ENCODE measurements around the gene DYRK3.

DNA sequence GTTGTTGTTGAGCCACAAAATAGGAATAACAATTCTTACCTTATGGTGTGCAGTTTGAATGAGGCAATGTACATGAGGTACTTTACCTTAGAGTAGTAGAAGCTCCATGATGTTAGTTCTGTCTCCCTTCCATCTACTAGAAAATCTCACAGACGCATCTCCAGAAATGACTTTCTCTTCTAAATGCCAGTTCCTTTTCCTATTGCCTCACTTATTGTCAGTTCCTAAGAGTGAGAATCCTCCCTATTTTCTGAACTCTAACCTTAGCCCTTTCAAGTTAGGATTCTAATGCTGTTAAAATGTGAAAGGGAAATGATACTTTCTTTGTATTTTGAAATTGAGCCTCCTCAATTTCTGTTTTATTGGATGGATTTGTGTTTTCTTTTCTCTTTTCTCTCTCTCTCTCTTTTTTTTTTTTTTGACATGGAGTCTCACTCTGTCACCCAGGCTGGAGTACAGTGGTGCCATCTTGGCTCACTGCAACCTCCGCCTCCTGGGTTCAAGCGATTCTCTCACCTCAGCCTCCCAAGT is 30.8 kb downstream of the DYRK3 start:
- TF ChIP-seq EZH2 (IDR thresholded peaks at IDR 0.05; ENCODE audit: insufficient read depth, poor library complexity, severe bottlenecking) (no peak), EZH2phosphoT487 (IDR thresholded peaks at IDR 0.05; ENCODE audit: insufficient read depth, low read depth) (no peak)
